NCI-H774 (cell line): ENCODE data around the gene DUOXA1.
"Not testable (repeated sequence)": the region's sequence is repeated elsewhere in the genome, so short reads cannot be mapped to it uniquely, and the experiment has no call there.

Experiments used
- DNase-seq: peaks from one replicate; lab custom pipeline; 2025; lab: John Stamatoyannopoulos, UW

Gene DUOXA1

DNA sequence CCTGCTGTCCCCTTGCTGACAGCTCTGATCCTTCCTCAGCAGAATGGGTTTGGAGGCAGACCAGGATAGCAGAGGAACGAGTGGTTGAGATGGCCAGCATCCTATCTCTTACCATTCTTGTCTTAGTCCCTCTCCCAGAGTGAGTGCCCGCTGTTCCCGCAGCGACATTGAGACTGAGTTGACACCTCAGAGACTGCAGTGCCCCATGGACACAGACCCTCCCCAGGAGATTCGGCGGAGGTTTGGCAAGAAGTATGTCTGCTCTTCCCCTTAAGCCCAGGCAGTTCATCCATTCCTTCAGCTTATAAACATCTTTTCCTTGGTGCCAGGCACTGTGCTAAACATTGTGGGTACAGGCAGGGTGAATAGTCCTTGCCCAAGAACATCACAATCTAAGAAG lies 21.3 kb upstream of the DUOXA1 start:
- DNase-seq = no peak

DNA sequence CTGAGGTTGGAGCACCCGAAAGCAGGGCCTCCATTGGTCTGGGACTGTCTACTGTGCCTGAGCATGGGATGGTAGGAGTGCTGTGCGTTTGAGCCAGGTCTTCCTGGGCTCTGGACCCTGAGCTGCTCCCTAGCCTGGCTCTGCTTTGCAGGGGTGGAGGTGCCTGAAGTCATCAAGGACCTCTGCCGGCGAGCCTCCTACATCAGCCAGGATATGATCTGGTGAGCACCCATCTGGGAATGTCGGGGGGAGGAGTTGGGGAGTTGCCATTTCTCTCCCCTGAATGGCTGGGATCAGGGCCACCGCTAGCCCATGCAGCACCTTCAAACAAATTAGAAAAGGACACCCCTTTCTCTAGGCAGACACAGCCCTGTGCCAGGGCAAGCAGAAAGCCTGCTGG lies 20.8 kb upstream of the DUOXA1 start:
- no peak for DNase-seq

DNA sequence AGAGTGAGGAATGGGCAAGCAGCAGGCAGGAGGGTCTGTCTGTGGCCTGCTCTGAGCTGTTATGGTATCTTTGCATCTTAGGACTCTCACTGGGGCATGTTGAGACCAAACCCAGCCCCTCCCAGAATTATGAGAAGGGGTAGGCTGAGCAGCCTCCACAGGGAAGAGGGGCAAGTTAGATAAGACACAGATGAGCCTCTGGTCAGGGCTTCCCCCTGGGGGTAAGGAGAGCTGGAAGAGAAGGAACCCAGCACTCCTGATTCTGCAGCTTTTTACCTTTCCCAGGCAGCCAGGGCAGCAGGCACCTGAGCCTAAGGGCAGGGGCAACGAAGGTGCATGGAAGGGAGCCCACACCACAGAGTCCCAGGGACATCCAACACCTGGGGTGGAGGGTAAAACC lies 19.4 kb upstream of the DUOXA1 start:
- DNase-seq = no peak

DNA sequence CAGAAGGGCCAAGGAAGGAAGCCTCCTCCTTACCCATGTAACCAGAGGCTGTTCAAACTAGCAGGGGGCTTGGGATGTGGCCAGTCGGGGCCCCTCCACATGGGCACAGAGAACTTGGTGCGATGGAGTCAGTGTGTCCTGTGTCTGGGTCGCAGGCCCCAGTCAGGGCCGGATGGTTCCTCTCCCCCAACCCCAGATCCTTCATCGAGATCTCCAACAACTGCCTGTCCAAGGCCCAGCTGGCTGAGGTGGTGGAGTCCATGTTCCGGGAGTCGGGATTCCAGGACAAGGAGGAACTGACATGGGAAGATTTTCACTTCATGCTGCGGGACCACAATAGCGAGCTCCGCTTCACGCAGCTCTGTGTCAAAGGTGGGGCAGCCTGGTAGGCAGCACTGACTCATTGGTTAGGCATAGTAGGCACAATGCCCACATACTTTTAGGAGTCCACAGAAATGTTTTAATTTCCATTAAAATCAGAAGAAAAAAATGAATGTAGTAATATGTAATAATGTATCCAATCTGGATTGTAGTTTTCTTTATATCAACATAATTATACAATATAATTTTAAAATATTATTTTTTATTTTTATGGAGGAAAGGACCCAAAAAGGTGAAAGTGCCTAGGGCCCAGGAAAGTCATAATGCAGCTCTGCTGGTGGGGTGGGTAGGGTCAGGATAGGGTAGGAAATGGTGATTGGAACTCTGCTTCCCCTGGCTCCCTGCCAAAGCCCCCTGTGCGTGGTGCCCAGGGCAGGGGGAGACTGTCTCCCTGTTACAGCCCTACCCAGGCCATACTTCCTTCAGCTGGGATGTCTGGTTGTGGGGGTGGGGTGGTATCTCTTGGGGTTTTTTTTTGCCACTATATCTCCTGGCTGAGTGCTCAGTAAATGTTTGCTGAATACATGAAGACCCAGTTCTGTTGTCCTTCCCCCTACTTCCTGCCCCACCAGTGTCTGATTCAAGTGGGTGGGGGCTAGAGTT lies 18.7 kb upstream of the DUOXA1 start:
- DNase-seq = no peak

DNA sequence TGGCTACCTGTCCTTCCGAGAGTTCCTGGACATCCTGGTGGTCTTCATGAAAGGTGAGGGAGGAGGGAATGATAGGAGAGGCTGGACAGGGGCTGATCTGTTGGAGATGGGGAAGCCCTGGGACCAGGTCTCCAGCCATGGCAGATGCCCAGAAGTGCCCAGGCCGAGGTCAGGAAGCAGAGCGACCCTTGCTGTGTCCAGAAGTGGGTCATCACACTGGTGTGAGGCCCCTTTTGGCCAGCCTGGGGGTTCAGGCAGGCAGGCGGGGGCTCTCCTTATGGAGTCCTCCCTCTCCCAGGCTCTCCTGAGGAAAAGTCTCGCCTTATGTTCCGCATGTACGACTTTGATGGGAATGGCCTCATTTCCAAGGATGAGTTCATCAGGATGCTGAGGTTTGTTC lies 17.9 kb upstream of the DUOXA1 start:
- no peak for DNase-seq

DNA sequence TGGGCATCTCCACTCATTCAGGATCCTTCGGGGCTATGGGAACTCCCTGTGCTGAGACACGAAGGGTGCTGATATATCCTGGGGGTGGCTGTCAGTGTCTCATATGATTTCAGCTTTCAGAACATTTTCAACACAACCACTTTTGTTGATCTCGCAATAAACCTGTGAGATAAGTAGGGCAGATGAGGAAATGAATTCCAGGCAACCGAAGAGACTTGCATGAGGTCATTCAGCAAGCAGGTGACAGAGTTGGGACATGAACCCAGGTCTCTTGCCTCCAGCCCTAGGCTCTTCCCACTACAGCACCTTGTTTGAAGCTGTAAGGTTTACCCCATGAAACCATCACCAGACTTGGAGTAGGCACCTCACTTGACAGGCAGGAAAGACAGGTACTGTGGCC lies 16.7 kb upstream of the DUOXA1 start:
- DNase-seq = no peak

DNA sequence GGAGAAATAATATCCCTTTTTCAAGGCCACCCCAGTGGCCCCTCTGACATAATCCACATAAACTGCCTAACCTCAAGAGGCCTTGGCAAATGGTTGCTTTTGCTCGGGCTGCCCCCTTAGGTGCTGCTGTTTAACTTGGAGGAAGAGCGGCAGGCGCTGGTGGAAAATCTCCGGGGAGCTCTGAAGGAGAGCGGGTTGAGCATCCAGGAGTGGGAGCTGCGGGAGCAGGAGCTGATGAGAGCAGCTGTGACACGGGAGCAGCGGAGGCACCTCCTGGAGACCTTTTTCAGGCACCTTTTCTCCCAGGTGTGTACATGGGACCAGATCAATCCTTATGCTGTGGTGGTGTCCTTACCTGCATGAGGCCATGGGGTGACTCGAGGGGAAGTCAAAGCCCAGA lies 15.1 kb upstream of the DUOXA1 start:
- DNase-seq = no peak

DNA sequence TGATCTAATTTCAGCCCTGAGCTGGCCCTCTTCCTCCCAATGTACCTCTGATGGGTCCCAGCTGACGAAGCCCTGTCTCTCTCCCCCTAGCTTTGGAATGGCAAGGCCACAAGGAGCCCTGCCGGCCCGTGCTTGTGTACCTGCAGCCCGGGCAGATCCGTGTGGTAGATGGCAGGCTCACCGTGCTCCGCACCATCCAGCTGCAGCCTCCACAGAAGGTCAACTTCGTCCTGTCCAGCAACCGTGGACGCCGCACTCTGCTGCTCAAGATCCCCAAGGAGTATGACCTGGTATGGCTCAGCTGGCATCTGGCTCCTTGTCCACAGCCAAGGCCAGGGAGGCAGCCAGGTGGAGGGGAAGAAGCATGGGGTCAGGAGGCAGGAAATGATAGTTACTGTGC lies 14.3 kb upstream of the DUOXA1 start:
- no peak for DNase-seq

DNA sequence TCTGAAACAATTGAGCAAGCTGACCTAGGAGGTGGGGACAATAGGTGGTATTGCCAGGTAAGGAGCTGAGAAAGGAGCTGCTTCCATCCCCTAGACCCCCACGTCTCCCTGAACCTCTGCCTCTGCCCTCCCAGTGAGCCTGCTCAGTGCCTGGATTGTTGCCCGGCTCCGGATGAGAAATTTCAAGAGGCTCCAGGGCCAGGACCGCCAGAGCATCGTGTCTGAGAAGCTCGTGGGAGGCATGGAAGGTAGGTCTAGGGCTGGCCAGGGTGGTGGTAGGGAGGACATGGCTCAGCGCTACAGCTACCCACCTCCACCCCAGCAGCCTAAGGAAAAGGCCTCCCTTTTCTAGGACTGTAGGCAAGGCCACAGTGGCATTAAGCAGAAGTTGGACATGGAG lies 13.4 kb upstream of the DUOXA1 start:
- no peak for DNase-seq

DNA sequence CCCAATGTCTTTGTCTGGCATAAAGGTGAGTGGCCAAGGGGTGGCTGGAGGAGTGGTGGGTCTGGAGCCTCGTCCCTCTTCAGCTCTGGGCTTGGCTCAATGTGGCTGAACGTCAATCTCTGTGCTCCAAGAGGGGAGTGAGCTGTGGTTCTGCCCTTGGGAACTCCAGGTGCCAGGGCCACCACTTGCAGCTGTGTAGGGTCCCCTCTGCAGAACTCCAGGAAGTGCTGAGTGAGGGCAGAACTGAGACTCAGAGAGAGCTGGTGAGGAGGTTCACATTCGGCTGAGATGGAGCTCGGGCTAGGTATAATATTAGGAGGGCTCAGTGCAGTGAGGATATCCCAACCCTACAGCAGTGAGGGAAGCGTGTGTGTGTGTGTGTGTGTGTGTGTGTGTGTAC lies 11.7 kb upstream of the DUOXA1 start:
- no peak for DNase-seq

DNA sequence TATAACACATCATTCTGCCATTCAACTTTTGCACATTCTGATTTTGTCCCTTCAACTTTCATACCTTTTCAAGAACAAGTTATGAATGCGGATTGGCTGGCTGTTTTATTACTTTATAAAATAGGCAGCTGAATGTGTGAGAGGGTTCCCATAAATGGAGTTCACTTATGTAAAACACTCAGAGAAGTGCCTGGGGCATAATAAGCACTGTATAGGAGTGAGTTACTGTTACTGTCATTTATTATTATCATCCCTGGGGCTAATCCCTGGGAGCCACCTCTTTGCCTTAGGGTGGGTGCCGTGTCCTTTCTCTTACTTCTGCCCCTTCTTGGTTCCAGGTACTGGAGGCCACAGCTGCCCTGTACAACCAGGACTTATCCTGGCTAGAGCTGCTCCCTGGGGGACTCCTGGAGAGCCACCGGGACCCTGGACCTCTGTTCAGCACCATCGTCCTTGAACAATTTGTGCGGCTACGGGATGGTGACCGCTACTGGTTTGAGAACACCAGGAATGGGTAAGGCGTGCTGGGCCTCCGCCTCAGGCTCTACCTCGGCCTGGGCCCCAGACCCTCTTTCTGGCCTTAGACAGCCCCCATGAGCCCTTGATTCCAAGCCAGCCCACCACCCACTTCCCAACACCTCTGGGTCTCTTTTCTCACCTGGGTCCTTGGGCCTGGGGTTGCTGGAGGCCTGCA lies 11.0 kb upstream of the DUOXA1 start:
- no peak for DNase-seq

DNA sequence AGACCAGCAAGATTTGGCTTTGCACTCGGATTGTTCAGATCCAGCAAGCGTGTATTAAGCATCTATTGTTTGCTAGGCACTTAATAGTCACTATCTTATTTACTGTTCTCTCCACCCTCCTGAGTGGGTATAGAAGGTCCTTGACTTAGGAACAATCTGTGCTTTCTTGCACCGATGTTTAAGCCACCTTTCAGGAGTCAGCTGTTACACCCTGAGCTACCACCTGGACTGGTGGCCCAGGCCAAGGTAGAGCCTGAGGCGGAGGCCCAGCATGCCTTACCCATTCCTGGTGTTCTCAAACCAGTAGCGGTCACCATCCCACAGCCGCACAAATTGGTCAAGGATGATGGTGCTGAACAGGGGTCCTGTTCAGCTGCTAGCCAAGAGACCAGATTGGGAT lies 10.1 kb upstream of the DUOXA1 start:
- no peak for DNase-seq

DNA sequence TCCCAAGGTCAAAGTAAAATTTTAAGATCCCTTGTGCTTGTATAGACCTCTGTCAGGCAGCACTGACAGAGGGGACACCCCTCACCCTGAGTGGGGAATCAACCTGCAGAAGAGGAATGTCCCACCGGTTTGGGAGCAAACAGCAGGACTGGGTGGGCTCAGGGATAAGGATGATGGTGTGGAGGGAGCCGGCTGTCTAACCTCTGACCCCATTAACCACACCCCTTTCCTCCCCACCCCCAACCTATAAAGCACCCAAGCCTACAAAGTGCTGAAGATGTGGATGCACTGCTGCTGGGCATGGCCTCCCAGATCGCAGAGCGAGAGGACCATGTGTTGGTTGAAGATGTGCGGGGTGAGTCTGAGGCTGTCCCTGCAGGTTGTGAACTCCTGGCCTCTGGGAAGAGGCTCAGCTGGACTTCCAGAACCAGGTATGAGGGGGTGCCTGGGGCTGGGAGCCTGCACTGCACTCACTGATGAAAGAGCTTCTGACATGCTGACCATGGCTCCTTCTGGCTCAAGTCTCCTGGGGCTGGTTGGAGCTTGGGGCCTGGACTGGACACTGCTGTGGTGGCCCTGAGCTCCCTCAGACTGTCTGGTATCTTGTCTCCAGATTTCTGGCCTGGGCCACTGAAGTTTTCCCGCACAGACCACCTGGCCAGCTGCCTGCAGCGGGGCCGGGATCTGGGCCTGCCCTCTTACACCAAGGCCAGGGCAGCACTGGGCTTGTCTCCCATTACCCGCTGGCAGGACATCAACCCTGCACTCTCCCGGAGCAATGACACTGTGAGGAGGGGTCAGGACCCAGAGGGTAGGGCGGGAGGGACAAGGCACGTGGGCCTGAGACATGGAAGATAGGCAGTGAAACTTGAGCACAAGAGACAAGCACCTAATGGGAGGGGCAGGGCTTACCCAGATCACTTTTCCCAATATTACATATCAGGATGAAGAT lies 9.4 kb upstream of the DUOXA1 start:
- DNase-seq = no peak

DNA sequence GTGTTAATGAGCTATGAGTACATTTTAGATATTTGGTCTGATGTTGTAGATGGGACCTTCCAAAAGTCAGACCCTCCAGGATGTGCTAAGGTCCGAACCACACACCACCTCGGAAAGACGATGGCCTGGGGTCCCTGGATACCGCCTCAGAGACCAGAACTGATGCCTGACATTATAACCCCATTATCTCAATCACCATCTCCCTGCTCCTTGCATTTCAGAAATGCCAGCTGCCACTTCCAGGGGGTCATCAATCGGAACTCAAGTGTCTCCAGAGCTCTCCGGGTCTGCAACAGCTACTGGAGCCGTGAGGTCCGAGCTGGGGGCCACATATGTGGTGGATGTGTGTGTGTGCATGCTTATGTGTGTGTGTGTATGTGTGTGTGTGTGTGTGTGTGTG lies 8.0 kb upstream of the DUOXA1 start:
- DNase-seq = no peak

DNA sequence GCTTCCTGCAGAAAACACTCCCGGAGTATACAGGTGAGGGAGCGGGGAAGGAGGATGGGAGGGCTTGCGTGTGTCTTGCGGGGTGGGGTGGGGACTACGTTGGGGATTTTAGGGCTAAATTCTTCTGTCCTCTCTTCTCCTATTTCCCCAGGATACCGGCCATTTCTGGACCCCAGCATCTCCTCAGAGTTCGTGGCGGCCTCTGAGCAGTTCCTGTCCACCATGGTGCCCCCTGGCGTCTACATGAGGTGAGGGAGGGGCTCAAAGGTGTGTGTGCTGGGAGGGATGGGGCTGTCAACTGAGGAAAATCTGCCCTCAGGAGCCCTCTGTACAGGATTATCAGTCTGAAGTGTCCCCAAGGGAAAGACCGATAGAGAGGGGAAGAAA lies 6.7 kb upstream of the DUOXA1 start:
- no peak for DNase-seq

DNA sequence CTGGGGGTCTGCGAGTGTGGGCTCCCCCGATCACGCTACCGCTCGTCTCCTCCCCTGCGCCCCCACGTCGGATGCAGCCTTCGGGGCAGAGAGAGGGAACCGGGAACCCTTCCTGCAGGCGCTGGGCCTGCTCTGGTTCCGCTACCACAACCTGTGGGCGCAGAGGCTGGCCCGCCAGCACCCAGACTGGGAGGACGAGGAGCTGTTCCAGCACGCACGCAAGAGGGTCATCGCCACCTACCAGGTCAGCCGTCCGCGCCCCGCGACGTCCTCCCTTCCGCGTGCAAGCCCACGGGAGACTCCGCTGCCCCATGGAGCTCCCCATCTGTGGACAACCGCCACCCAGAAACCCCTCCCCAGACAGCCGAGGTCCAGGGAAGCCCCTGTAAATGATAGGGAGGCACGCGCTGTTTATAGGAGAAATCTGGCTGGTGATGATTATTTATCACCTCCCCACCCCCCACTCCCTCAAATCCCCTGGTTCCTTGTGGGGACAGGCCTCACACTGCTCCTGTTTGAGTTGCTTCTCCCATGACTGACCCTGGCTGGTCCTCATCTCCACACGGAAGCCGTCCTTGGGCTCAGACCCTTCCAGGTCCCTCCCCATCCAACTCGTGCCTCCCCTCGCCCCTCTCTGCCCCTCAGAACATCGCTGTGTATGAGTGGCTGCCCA lies 6.2 kb upstream of the DUOXA1 start:
- DNase-seq = not testable (repeated sequence)

DNA sequence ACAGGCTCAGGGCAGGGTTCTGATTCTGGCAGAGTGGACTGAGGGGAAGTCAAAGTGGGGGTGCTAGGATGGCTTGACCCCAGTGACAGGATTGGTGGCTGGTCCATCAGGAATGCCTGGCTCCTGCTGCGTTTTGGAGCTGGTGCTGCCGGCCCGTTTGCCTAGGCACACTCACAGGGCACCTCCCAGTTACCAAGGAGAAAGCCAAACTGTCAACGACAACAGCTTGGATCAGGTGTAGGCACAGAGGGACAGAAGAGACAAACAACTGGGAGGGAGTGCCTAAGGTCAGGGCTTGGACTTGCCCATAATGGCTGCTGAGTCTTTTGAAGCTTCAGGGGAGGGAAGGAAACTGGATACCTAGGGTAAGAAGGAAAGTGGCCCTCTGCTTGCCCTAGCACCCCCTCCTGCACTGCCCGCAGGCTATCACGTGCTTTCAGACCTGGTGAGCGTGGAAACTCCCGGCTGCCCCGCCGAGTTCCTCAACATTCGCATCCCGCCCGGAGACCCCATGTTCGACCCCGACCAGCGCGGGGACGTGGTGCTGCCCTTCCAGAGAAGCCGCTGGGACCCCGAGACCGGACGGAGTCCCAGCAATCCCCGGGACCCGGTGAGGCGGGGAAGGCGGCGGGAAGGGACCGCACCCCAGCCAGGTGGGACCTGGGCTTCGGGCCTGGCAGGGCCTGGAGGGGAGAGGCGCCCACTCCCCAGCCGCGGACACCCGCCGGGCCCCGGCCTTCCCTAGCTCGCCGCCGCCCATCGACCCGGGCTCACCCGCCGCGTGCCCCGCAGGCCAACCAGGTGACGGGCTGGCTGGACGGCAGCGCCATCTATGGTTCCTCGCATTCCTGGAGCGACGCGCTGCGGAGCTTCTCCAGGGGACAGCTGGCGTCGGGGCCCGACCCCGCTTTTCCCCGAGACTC lies 5.3 kb upstream of the DUOXA1 start:
- no peak for DNase-seq

DNA sequence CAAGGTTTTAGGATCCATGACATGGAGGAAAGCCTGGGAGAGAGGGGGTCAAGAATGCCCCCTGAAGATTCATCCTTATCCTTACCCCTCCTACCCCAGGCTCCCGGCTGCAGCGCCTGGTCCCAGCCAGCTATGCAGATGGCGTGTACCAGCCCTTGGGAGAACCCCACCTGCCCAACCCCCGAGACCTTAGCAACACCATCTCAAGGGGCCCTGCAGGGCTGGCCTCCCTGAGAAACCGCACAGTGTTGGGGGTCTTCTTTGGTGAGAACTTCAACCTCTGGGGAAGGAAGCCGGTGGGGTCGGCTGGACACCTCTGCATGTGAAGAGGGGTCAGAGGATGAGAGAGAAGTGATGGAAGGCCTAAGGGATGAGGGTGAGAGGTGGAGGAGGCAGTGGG lies 4.4 kb upstream of the DUOXA1 start:
- DNase-seq = no peak

DNA sequence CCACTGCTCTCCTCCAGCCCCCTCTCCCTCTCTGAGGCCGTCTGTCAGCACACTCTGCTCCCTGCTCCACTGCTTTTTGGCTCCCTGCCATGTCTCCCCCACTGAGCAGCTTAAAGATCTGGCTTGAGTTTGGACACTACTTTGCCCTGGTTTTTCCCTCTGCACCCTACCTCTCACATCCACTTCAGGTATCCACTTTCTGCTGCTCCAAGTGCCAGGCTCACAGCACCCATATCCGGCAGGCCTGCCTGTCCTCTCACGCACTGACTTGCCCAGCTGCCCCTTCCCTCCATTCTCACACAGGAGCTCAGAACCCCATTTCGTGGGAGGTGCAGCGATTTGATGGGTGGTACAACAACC lies 3.9 kb upstream of the DUOXA1 start:
- no peak for DNase-seq

DNA sequence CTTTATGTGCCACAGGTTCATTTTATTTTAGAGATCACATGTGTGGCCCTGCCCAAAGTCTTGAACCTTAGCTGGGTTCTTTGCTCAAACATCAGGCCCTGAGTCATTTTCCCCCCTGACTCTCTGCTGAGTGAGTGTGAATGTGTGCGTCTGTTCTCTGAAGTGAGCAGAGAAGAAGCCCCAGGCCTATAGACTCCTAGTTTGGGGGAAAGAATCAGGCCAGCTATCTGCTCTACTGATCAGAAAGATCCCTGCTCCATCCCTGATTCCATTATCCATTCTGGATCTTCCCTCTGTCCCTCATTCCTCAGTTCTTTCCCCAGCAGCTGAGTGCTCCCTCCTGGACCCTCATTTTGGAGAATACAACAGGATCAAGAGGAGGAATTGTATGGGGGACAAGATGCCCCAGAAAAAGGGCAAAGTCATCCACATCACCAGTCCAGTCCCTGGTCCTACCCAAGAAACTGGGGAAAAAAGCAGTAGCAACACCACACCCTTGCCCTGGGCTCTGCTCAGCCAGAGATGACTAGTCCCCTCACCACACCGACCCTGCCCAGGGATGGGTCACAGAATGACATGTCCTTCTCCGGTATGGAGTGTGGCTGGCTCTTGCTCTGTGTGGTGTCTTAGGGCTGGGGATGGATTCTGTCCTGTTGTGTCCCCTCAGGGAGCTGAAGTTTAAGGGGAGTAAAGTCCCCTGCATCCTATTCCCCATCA lies 3.3 kb upstream of the DUOXA1 start:
- DNase-seq = no peak
